Kidney (tissue), 14 donors: ENCODE results near the gene SASH1. TPM values are rescaled to one million over a fixed set of nuclear protein-coding genes. Genes with fewer than 3 reads are reported as not detected.

Source experiments
- DNase-seq, 5 donors: peaks; one replicate each; pipeline ENCODE4 v3.0.0-alpha.2; 2013 to 2020
- FAIRE-seq: peaks from 2 replicates; lab custom pipeline; 2012; peaks lifted over from hg19 to GRCh38; lab: Jason Lieb, UNC
- H3K27ac ChIP-seq, 2 donors: one replicate each; pipeline ENCODE4 v1.7.0; 2013; ENCODE audit warnings: low read depth in 2 of 2, low read length in 2 of 2, inconsistent platforms in 1 of 2
- H3K27me3 ChIP-seq: one replicate; pipeline ENCODE4 v1.7.1; 2013; ENCODE audit warnings: low read length, inconsistent platforms; ENCODE audit not compliant: control insufficient read depth, insufficient read depth
- H3K36me3 ChIP-seq, 3 donors: one replicate each; pipeline versions ENCODE4 v1.7.0 to v1.7.1; 2013; ENCODE audit warnings: low read length in 3 of 3, control low read depth in 1 of 3, inconsistent platforms in 1 of 3; ENCODE audit not compliant: insufficient read depth in 3 of 3, control insufficient read depth in 2 of 3
- H3K4me1 ChIP-seq, 3 donors: one replicate each; pipeline versions ENCODE4 v1.7.0 to v1.7.1; 2013; ENCODE audit warnings: low read length in 3 of 3, inconsistent platforms in 1 of 3, low read depth in 1 of 3; ENCODE audit not compliant: control insufficient read depth in 2 of 3, insufficient read depth in 2 of 3
- H3K4me3 ChIP-seq, 3 donors: one replicate each; pipeline versions ENCODE4 v1.7.0 to v1.8.1; 2013; ENCODE audit warnings: low read length in 3 of 3, control low read depth in 1 of 3, inconsistent platforms in 1 of 3
- H3K9ac ChIP-seq, 3 donors: one replicate each; pipeline versions ENCODE4 v1.7.0 to v1.7.1; 2013; ENCODE audit warnings: low read length in 3 of 3, control low read depth in 1 of 3, inconsistent platforms in 1 of 3
- H3K9me3 ChIP-seq, 3 donors: one replicate each; pipeline versions ENCODE4 v1.7.0 to v1.7.1; 2013; ENCODE audit warnings: low read length in 3 of 3, control low read depth in 1 of 3, inconsistent platforms in 1 of 3; ENCODE audit not compliant: control insufficient read depth in 2 of 3, insufficient read depth in 1 of 3
- intact Hi-C: fragments of 100-400 bp; cut with DNase I; formaldehyde crosslinking; loops from one replicate; pipeline ENCODE4 v1.11.1; 2022
- polyA plus RNA-seq: library from polyadenylated mRNA; stranded (reverse); fragments of 350-450 nt; fragmentation: Illumina TruSeq; extraction: RNeasy Lipid Tissue Mini Kit (QIAGEN cat#74804); gene quantifications from one replicate; pipeline ENCODE4 v1.2.3, GENCODE V29; 2014; ENCODE audit warnings: low read depth, low replicate concordance; ENCODE audit not compliant: insufficient read depth
- total RNA-seq: library from RNA; stranded (reverse); fragmentation: NEBNext Ultra II Directional; extraction: Animal tissue kit (Norgen Biotek cat#: 25700); gene quantifications from one replicate; pipeline ENCODE4 v1.2.1, GENCODE V29; 2021
- TF ChIP-seq, protein P1 (sequence below): IDR thresholded peaks from 3 replicates; pipeline ENCODE4 v1.5.1; 2012; ENCODE audit warnings: mild to moderate bottlenecking, moderate library complexity, borderline replicate concordance; ENCODE audit not compliant: insufficient read depth; ENCODE audit errors: extremely low read depth
- donor health status: control.
- donor health status: control.
- donor health status: control.
- donor health status: control.
- donor health status: control.
- donor health status: DM: yes; HTN: yes; CAD: no.
- donor health status: Normal renal cell carcinoma (clear cell type).

The SASH1 gene
- total and polyA plus RNA-seq, 2 donors from 2014 or later, result 6.2 to 148 TPM

DNA sequence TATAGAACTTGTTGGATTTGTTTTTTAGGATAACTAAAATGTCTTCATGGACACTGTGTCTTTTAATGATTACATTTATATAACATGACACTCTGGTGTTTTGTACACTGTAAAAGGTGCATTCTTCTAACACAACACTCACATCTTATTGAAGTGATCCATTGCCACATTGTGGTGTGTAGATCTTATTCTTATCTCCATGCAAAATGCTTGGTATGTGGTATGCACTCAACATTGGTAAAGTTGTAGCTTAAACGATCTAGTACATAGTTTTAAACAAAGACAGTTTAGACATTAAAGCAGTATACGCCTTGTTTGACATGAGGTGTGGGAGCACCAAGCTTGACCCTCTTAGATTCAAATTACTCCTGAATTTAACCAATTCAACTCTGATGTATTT is 84.7 kb downstream of the SASH1 start:
- Histone ChIP-seq H3K27ac (no peak overlapping the region), H3K36me3 (no peaks in the 10 kb centered on the region), H3K9me3 (no peaks in the 10 kb centered on the region), H3K9ac (no peak overlapping the region), H3K27me3 (no peaks in the 10 kb centered on the region), H3K4me1 (peaks cover 4 to 35% (median 14%) of the 10 kb centered on the region in 3 donors), H3K4me3 (no peak overlapping the region)
- intact Hi-C loops, result no loop called here
- DNase-seq, result no peak
- no peak for FAIRE-seq
- TF ChIP-seq, protein P1, sequence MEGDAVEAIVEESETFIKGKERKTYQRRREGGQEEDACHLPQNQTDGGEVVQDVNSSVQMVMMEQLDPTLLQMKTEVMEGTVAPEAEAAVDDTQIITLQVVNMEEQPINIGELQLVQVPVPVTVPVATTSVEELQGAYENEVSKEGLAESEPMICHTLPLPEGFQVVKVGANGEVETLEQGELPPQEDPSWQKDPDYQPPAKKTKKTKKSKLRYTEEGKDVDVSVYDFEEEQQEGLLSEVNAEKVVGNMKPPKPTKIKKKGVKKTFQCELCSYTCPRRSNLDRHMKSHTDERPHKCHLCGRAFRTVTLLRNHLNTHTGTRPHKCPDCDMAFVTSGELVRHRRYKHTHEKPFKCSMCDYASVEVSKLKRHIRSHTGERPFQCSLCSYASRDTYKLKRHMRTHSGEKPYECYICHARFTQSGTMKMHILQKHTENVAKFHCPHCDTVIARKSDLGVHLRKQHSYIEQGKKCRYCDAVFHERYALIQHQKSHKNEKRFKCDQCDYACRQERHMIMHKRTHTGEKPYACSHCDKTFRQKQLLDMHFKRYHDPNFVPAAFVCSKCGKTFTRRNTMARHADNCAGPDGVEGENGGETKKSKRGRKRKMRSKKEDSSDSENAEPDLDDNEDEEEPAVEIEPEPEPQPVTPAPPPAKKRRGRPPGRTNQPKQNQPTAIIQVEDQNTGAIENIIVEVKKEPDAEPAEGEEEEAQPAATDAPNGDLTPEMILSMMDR, result no peak

DNA sequence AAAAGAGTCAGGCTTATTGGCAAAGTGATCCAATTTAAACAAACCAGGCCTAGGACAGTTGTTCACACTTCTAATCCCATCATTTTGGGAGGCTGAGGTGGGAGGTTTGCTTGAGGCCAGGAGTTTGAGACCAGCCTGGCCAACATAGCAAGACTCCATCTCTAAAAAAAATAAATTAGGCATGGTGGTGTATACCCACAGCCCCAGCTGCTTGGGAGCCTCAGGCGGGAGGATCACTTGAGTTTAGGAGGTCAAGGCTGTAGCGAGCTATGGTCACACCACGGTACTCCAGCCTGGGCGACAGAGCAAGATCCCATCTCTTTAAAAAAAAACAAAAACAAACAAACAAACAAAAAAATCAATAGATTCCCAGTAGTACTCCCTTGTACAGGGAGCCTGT is 86.8 kb downstream of the SASH1 start:
- FAIRE-seq, result no peak
- intact Hi-C loops, result no loop called here
- Histone ChIP-seq H3K4me1 (peaks cover 2 to 26% (median 13%) of the 10 kb centered on the region in 3 donors), H3K9ac (no peak overlapping the region), H3K27me3 (no peaks in the 10 kb centered on the region), H3K27ac (no peak overlapping the region), H3K9me3 (no peaks in the 10 kb centered on the region), H3K36me3 (no peaks in the 10 kb centered on the region), H3K4me3 (no peak overlapping the region)
- TF ChIP-seq, protein P1, result no peak
- DNase-seq, result no peak

DNA sequence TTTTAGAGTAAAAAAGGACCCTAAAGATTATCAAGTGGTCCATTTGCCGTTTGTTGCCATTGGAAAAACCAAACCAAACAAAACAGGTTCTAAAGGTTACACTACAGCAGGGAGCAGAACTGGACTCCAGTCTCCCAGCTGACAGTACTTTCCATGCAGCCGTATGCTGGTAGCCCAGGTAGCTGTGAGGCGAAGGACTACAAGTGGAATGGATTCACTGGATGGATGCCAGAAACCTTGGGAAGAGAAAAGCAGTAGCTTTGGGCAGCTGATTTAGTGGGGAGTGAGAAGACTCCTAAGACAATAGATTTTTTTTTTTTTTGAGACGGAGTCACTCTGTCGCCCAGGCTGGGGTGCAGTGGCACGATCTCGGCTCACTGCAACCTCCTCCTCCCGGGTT is 88.3 kb downstream of the SASH1 start:
- Histone ChIP-seq H3K9me3 (no peaks in the 10 kb centered on the region), H3K9ac (no peak overlapping the region), H3K36me3 (no peaks in the 10 kb centered on the region), H3K27me3 (no peaks in the 10 kb centered on the region), H3K4me3 (no peak overlapping the region), H3K4me1 (peaks cover 2 to 26% (median 11%) of the 10 kb centered on the region in 3 donors), H3K27ac (peak overlapping the region; percentile 63 to 67)
- TF ChIP-seq, protein P1, result no peak
- FAIRE-seq, result no peak
- intact Hi-C loops, result no loop called here
- no peak for DNase-seq

DNA sequence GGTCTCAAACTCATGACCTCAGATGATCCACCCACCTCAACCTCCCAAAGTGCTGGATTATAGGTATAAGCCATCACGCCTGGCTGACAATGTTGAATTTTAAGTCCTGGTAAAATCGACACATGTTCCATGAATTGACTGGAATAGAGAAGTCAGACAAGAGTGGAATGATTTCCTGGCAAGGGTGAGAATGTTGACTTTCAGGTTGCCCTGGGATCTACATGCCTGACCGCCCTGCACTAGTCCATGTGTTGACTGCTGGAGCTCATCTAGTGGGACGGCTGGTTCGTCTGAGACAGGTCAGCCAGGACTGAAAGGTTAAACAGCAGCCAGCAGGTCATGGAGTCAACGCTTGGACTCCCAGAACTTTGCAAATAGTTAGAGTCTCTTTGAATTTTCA is 88.8 kb downstream of the SASH1 start:
- no peak overlapping the region for H3K9ac ChIP-seq
- intact Hi-C loops, result no loop called here
- no peak overlapping the region for H3K4me3 ChIP-seq
- H3K36me3 ChIP-seq, result no peaks in the 10 kb centered on the region
- no peaks in the 10 kb centered on the region for H3K27me3 ChIP-seq
- H3K4me1 ChIP-seq, result peaks cover 2 to 26% (median 11%) of the 10 kb centered on the region in 3 donors
- H3K9me3 ChIP-seq, result no peaks in the 10 kb centered on the region
- DNase-seq (peak in 4 of 5 donors; percentile 47 to 85 (median 58)), FAIRE-seq (no peak)
- TF ChIP-seq, protein P1, result no peak
- H3K27ac ChIP-seq, result peak overlapping the region; percentile 65 to 67
